GM18526 (cell line): ENCODE data around the gene CDK4.

ENCODE experiments used
- POLR2A ChIP-seq: IDR thresholded peaks from 3 replicates; pipeline ENCODE4 v1.6.1; 2011; ENCODE audit not compliant: insufficient read length; ENCODE audit errors: extremely low read depth

Gene CDK4

GRCh38 chr12:57776247-57776587 is 24.1 kb upstream of the CDK4 start:
- no peak for TF ChIP-seq POLR2A

GRCh38 chr12:57775563-57776246 is 23.6 kb upstream of the CDK4 start:
- no peak for TF ChIP-seq POLR2A

- TF ChIP-seq POLR2A, result no peak
Measured at GRCh38 chr12:57775044-57775443, 22.9 kb upstream of the CDK4 start.

GRCh38 chr12:57772429-57773322 is 20.6 kb upstream of the CDK4 start, which contains the start of gene EEF1AKMT3:
TSS of gene EEF1AKMT3 (plus strand) at chr12:57772614. CDS start at chr12:57772725, 111 bp downstream.
- TF ChIP-seq POLR2A, result no peak

- peak; percentile 80 for TF ChIP-seq POLR2A
Measured at GRCh38 chr12:57771873-57772428, 19.8 kb upstream of the CDK4 start, which contains the start of gene METTL1. TSS of gene METTL1 (minus strand) at chr12:57772105. CDS start at chr12:57772083, 22 bp downstream.

- TF ChIP-seq POLR2A, result no peak
Measured at GRCh38 chr12:57771236-57771872, 19.2 kb upstream of the CDK4 start.

GRCh38 chr12:57770734-57771133 is 18.6 kb upstream of the CDK4 start:
- no peak for TF ChIP-seq POLR2A

GRCh38 chr12:57769594-57769993 is 17.5 kb upstream of the CDK4 start:
- no peak for TF ChIP-seq POLR2A

- no peak for TF ChIP-seq POLR2A
Measured at GRCh38 chr12:57767876-57768275, 15.8 kb upstream of the CDK4 start.

- no peak for TF ChIP-seq POLR2A
Measured at GRCh38 chr12:57767305-57767698, 15.2 kb upstream of the CDK4 start.

- TF ChIP-seq POLR2A, result no peak
Measured at GRCh38 chr12:57766464-57767304, 14.6 kb upstream of the CDK4 start, which contains the start of gene CYP27B1. TSS of gene CYP27B1 (minus strand) at chr12:57767078. CDS start at chr12:57767041, 37 bp downstream.

- TF ChIP-seq POLR2A, result no peak
Measured at GRCh38 chr12:57765698-57766463, 13.8 kb upstream of the CDK4 start.

GRCh38 chr12:57765003-57765697 is 13.0 kb upstream of the CDK4 start:
- TF ChIP-seq POLR2A, result peak; percentile 18
